Activated T-cell treated with anti-CD3 and anti-CD28 coated beads for 24 hours (primary cell): Measurements from ENCODE around the gene ZSCAN2.
"Not testable (repeated sequence)": the region's sequence is repeated elsewhere in the genome, so short reads cannot be mapped to it uniquely, and the experiment has no call there.

Experiments
- DNase-seq: peaks from one replicate; pipeline ENCODE4 v3.0.0-alpha.2; 2020; ENCODE audit warnings: low read depth

The ZSCAN2 gene

GRCh38 chr15:84641871-84642270, 41.1 kb downstream of the ZSCAN2 start:
- not testable (repeated sequence) for DNase-seq

GRCh38 chr15:84642640-84643039, 41.8 kb downstream of the ZSCAN2 start:
- DNase-seq: not testable (repeated sequence)

DNA sequence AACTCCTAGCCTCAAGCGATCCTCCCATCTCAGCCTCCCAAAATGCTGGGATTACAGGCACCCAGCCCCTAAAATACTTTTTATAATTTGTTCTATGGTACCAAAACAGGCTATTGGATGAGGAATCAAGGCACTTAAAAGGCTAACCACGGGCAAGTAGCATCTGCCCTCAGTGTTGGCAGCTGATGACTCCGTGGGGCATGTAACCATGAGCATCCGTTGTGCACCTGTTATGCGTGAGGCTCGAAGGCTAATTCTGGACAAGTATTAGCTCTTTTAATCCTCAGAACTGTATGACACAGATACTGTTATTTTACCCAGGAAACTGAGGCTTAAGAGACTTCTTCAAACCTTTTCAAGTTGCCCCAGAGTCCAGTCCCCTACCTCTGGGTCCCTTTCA, 43.0 kb downstream of the ZSCAN2 start:
- DNase-seq: no peak

- DNase-seq: no peak
These were observed 44.7 kb downstream of the ZSCAN2 start for GRCh38 chr15:84645496-84645895.

DNA sequence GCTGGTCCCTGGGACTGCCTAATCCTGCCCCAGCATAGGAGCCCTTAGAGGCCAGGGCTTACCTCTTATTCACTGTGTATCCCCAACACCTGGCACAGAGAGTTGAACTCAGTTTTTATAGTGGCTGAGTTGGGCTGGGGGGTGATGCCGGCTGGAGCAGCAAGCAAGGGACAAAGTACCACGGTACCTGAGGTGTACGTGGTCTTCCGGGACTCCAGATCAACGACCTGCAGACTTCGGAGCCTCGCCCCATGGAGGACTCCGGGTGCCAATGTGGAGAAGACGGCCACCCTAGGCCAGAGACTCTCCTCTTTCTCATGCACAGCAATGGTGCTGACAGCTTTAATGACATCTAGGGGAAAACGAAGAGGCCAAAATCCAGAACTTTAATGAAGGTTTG, 45.2 kb downstream of the ZSCAN2 start:
- no peak for DNase-seq

GRCh38 chr15:84647726-84648125, 46.9 kb downstream of the ZSCAN2 start:
- no peak for DNase-seq

GRCh38 chr15:84648539-84648938, 47.7 kb downstream of the ZSCAN2 start:
- DNase-seq: no peak

GRCh38 chr15:84649706-84650105, 48.9 kb downstream of the ZSCAN2 start:
- no peak for DNase-seq

- DNase-seq: no peak
These were observed 52.7 kb downstream of the ZSCAN2 start for GRCh38 chr15:84653584-84653909.

DNA sequence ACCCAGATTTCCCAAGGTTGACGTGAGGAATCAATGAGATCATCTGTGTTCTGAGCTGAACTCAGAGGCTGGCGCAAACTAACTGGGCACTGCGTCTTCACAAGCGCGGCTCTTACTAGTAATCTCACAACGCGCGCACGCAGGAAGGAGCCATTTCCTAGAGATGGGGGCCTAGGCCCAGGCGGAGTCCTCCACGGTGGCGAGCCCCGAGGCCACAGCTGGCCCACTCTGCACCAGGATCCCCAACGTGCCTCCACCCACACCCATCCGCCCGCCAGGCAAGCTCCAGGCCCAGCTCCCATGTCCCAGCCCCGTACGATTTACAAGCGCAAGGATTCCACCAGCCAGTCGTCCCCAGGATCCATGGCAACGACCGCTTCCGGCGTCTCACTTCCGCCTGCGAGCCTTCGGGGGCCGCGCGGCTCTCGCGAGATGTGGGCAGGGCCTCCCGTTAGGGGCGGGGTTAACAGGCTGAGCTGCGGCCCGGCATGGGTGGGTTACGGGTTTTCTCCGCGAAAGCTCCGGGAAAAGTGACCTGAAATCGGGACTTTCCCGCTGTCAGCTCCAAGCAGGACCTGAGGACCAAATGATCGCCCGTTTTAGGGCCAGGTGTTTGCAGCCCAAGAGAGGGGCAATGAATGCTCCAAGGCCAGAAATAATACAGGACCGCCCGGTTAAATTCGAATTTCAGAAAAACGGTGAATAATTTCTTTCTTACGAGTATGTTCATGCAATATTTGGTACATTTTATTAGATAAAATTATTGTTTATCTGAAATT, 53.3 kb downstream of the ZSCAN2 start, which contains the start of gene WDR73:
TSS of gene WDR73 (minus strand) at position 374 of the 779 bp plus-strand sequence. CDS start at position 365, 9 bp downstream.
- DNase-seq: peak; percentile 95

DNA sequence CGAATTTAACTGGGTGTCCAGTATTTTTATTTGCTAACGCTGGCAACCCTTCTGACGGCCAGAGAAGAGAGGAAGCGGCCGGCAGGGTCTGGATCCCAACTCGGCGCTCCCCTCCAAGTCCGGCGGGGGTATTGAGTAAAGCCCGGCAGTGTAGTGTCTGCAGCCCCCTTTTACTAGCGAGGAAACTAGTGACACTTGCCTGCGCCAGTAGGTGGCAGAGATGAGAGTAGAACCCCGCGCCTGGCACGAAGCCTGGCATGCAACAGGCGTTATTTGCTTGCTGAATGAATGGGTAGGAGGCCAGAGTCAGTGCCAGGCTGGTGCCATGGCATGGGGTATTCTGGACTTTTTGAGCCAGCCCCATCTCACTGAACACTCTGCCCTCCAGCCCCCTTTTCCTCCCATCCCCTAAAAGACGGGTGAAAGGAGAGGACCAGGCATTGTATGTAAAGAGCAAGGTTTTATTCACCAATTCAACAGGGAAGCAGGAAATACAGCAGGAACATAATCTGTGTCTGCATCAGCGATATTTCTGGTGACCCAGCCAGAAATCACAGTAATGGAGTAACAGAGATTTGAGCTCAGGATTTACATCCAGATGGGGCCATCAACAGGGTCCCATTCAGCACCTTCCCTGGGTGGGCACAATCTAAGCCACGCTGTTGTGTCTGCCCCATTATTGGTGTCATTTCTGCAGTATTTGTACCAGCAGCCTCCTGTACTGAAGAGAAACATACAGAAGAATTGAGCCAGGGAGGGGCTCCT, 54.1 kb downstream of the ZSCAN2 start:
- peak; percentile 70 for DNase-seq

DNA sequence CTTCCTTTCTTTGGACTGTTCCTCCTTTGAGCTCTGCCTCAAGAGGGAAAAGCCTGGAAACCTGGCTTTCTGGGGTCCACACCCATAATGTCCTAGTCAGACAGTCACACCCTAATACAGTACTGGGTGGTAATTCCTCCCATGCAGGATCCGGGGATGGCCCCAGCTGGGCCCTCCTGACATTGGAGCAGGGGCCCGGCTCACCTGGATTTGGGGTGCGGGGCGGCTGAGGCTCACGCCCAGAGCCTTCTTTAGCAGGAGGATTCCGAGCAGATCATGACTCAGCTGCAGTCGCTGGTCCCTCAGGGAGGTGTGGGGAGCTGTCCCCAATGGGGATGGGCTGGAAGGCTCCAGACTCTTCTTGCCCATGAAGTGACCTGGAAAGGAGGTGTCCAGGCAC, 56.2 kb downstream of the ZSCAN2 start:
- DNase-seq: no peak

DNA sequence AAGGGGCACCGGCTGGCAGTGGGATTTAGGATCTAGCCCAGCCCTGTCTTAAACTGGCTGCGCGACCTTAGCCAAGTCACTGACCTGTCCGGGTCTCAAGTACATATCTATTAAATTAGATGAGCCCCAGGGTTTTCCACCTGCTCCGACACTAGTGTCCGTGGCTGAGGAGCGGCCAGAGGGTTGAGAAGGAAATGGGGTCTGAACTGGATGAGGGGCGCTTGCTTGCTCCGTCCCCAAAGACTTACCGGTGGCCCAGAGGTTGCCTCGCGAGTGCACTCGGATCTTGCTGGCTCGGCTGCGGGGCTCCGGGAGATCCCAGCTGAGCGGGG, 56.9 kb downstream of the ZSCAN2 start:
- no peak for DNase-seq

DNA sequence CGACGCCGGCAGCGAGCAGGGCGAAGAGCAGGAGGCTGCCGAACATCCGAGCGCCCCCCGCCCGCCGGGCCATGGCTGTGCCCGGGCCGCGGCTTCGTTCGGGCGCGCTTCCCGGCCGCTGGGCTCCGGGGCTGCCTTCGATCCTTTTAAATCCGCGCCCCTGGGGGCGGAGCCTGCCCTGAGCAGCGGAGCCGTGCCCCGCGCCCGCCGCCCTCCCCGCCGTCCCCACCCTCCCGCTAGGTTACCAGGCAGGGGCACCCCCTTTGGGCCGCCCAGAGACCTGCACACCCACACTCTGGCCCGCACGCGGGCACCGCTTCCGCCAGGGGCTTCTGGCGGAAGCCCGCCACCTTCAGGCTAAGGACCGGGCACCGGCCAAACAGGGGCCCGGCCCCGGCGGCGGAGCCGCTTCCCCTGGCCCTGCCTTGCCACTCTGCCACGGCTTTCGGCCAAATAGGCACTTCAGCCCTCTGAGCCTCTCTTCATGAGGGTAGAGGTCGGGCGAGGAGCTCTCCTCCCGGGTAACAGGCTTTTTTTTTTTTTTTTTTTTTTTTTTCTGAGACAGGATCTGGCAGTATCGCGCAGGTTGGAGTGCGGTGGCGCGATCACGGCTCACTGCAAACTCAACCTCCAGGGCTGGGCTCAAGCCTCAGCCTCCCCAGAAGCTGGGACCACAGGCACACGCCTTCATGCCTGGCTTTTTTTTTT, 57.4 kb downstream of the ZSCAN2 start, which contains the start of gene NMB:
TSS of gene NMB (minus strand) at position 120 of the 708 bp plus-strand sequence. CDS start at position 73, 47 bp downstream.
- peak; percentile 74 for DNase-seq

GRCh38 chr15:84658788-84659411, 58.1 kb downstream of the ZSCAN2 start:
- no peak for DNase-seq

- DNase-seq: no peak
These were observed 59.3 kb downstream of the ZSCAN2 start for GRCh38 chr15:84659904-84660781.

DNA sequence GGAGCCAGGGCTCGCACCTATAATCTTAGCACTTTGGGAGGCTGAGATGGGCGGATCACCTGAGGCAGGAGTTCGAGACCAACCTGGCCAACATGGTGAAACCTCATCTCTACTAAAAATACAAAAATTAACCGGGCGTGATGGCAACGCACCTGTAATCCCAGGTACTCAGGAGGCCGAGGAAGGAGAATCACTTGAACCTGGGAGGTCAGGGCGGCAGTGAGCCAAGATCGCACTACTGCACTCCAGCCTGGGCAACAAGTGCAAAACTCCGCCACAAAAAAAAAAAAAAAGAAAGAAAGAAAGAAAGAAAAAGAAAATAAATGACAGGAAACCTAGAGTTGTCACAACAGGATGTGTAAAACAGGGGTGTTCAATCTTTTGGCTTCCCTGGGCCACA, 60.2 kb downstream of the ZSCAN2 start:
- DNase-seq: no peak

GRCh38 chr15:84666373-84666772, 65.6 kb downstream of the ZSCAN2 start:
- DNase-seq: no peak

- no peak for DNase-seq
These were observed 67.6 kb downstream of the ZSCAN2 start for GRCh38 chr15:84668221-84668982.

- no peak for DNase-seq
These were observed 68.9 kb downstream of the ZSCAN2 start for GRCh38 chr15:84669726-84670125.

- no peak for DNase-seq
These were observed 70.4 kb downstream of the ZSCAN2 start for GRCh38 chr15:84671211-84671610.
